A673 (cell line): ENCODE results near the gene VIPR1.

Source experiments
- EZH2 ChIP-seq: fragments of 200-600 bp; sonication (generic); IDR thresholded peaks from 2 replicates; pipeline ENCODE4 v1.6.1; 2017; ENCODE audit warnings: borderline replicate concordance, low read depth, mild to moderate bottlenecking, mixed read lengths, antibody characterized with exemption, low read length; ENCODE audit not compliant: poor library complexity, severe bottlenecking
- TF ChIP-seq, protein P1 (sequence below): fragments of 300-800, 200-600 bp; sonication (generic); conservative IDR thresholded peaks from 2 replicates; pipeline ENCODE4 v1.5.1; 2017; ENCODE audit warnings: low read depth, mild to moderate bottlenecking, antibody characterized with exemption, low read length, moderate library complexity, mixed read lengths

DNA sequence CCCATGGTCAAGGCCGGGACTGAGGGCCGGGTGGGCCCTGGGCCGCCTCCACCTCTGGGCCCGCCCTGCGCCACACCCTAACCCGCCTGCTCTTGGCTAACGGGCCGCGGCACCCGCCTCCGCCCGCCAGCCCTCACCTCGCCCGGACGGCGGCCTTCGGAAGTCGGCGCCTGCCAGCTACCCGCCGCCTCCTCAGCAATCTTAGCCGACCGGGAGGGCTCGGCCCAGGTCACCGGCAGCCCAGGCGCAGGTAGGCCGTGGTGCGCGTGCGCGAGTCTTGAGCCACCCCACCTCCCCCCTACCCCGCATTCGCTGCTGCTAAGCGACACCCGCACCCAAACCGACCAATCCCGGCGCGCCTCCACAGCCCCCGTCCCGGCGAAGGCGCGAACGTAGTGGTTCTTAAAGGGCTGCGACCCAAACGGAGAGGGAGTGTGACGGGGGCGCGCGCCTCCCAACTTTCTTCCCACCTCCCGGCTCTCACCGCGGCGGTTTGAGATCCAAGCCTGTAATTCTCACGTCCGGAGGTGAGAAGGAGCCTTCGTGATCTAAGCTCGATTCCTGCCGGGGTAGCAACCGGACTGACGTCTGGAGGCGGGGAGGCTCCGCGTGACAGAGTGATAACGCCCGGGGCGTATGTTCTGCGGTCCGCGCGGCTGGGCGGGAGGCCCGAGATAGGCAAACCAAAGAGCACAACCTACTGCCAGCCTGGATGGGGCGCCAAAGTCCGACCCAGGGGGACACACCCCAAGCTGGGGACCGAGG is 79.4 kb downstream of the VIPR1 start, which contains the start of gene SEC22C:
- TF ChIP-seq, protein P1, sequence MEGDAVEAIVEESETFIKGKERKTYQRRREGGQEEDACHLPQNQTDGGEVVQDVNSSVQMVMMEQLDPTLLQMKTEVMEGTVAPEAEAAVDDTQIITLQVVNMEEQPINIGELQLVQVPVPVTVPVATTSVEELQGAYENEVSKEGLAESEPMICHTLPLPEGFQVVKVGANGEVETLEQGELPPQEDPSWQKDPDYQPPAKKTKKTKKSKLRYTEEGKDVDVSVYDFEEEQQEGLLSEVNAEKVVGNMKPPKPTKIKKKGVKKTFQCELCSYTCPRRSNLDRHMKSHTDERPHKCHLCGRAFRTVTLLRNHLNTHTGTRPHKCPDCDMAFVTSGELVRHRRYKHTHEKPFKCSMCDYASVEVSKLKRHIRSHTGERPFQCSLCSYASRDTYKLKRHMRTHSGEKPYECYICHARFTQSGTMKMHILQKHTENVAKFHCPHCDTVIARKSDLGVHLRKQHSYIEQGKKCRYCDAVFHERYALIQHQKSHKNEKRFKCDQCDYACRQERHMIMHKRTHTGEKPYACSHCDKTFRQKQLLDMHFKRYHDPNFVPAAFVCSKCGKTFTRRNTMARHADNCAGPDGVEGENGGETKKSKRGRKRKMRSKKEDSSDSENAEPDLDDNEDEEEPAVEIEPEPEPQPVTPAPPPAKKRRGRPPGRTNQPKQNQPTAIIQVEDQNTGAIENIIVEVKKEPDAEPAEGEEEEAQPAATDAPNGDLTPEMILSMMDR = 0 out of 2 replicates have a peak, but pooled peaks have one; percentile 13
- no peak for TF ChIP-seq EZH2
